Endothelial cell of umbilical vein (primary cell): ENCODE results near the gene ZNF792. TPM values are rescaled to one million over a fixed set of nuclear protein-coding genes. Genes with fewer than 3 reads are reported as not detected.

ENCODE experiments used
- BruUV-seq: library from RNA; stranded (reverse); fragments of 400-500 nt; replicated peaks from 2 replicates; lab custom pipeline; 2021; lab: Mats Ljungman, UMichigan
- CTCF ChIA-PET: fragments of 300-600, 350-600 bp; sonication (Branson Sonifier 250); formaldehyde crosslinking; loops from one replicate; lab custom pipeline; 2021; ENCODE audit warnings: antibody characterized with exemption, inconsistent platforms; lab: Charles Lee
- POLR2A ChIA-PET: fragments of 300-600, 350-600 bp; sonication (Branson Sonifier 250); formaldehyde crosslinking; loops from one replicate; lab custom pipeline; 2021; ENCODE audit warnings: antibody characterized with exemption, inconsistent platforms; lab: Charles Lee
- DNase-seq: peaks from one replicate; pipeline ENCODE4 v3.0.0-alpha.2; 2011; ENCODE audit warnings: low read depth, low spot score
- FAIRE-seq: peaks from 2 replicates; lab custom pipeline; 2011; peaks lifted over from hg19 to GRCh38; lab: Jason Lieb, UNC
- H2AFZ ChIP-seq: 2 replicates; pipeline ENCODE4 v1.6.0; 2012; ENCODE audit warnings: low read depth, low read length, control low read depth, inconsistent platforms
- H3K27ac ChIP-seq: 2 replicates; pipeline ENCODE4 v1.5.1; 2011; ENCODE audit warnings: low read depth, mild to moderate bottlenecking, control low read depth, low read length, moderate library complexity; ENCODE audit not compliant: insufficient read depth
- H3K27me3 ChIP-seq, 2 experiments: 2 replicates each; pipeline versions ENCODE4 v1.6.0 to v1.6.1; 2011; ENCODE audit warnings: low read length in 2 of 2, mixed read lengths in 1 of 2; ENCODE audit not compliant: control insufficient read depth in 2 of 2, insufficient read depth in 2 of 2
- H3K36me3 ChIP-seq, 2 experiments: 2 replicates in 1 of 2; 3 replicates in 1 of 2; pipeline ENCODE4 v1.5.1; 2011; ENCODE audit warnings: low read length in 2 of 2, mild to moderate bottlenecking in 1 of 2, moderate library complexity in 1 of 2; ENCODE audit not compliant: control insufficient read depth in 2 of 2, insufficient read depth in 2 of 2; ENCODE audit errors: extremely low read depth in 1 of 2
- H3K4me1 ChIP-seq: 3 replicates; pipeline ENCODE4 v1.5.1; 2011; ENCODE audit warnings: mild to moderate bottlenecking, low read length; ENCODE audit not compliant: control insufficient read depth, insufficient read depth; ENCODE audit errors: extremely low read depth
- H3K4me2 ChIP-seq: 2 replicates; pipeline ENCODE4 v1.6.1; 2011; ENCODE audit warnings: low read length, control low read depth, mixed read lengths; ENCODE audit not compliant: insufficient read depth
- H3K4me3 ChIP-seq, 3 experiments: fragments of 200-600 bp in 1 of 3; sonication (generic), shearing (Covaris generic) in 1 of 3; replicated peaks in 1 of 3; 2 replicates each; pipeline ENCODE4 v1.5.1; 2011 to 2016; ENCODE audit warnings: control low read depth in 3 of 3, low read length in 3 of 3, mild to moderate bottlenecking in 2 of 3, inconsistent platforms in 1 of 3, low read depth in 1 of 3, moderate library complexity in 1 of 3; ENCODE audit not compliant: insufficient read depth in 1 of 3
- H3K79me2 ChIP-seq: 2 replicates; pipeline ENCODE4 v1.6.0; 2012; ENCODE audit warnings: low read length, inconsistent platforms; ENCODE audit not compliant: control insufficient read depth, insufficient read depth
- H3K9ac ChIP-seq: replicated peaks from 2 replicates; pipeline ENCODE3; 2011; ENCODE audit warnings: low read length, control low read depth; ENCODE audit not compliant: insufficient read depth; ENCODE audit errors: extremely low read depth
- H3K9me1 ChIP-seq: replicated peaks from 3 replicates; pipeline ENCODE4 v1.6.0; 2011; ENCODE audit warnings: mild to moderate bottlenecking, low read length; ENCODE audit not compliant: control insufficient read depth, insufficient read depth; ENCODE audit errors: extremely low read depth
- H3K9me3 ChIP-seq: replicated peaks from 2 replicates; pipeline ENCODE4 v1.5.1; 2012; ENCODE audit warnings: low read length, inconsistent platforms; ENCODE audit not compliant: control insufficient read depth, insufficient read depth
- H4K20me1 ChIP-seq: replicated peaks from 2 replicates; pipeline ENCODE3; 2011; ENCODE audit warnings: mild to moderate bottlenecking, low read length; ENCODE audit not compliant: control insufficient read depth, insufficient read depth; ENCODE audit errors: extremely low read depth
- CTCF ChIP-seq, 2 donors: IDR thresholded peaks; 1 replicate in 1 of 2; 2 replicates in 1 of 2; pipeline ENCODE4 v1.5.1; 2011; ENCODE audit warnings: low read length in 2 of 2, mild to moderate bottlenecking in 2 of 2, moderate library complexity in 2 of 2, control low read depth in 1 of 2, inconsistent platforms in 1 of 2, low read depth in 1 of 2; ENCODE audit not compliant: insufficient read depth in 1 of 2; ENCODE audit errors: extremely low read depth in 1 of 2
- EZH2 ChIP-seq: IDR thresholded peaks from 2 replicates; pipeline ENCODE4 v1.6.1; 2012; ENCODE audit warnings: borderline replicate concordance, low read depth, mild to moderate bottlenecking, moderate library complexity, low read length, inconsistent platforms; ENCODE audit not compliant: severe bottlenecking
- FOS ChIP-seq: IDR thresholded peaks from 2 replicates; pipeline ENCODE4 v1.6.1; 2011; ENCODE audit warnings: mild to moderate bottlenecking, low read length, moderate library complexity, borderline replicate concordance; ENCODE audit not compliant: insufficient read depth
- GATA2 ChIP-seq: IDR thresholded peaks from 2 replicates; pipeline ENCODE4 v1.7.0; 2011; ENCODE audit warnings: low read depth, mild to moderate bottlenecking, moderate library complexity, mixed read lengths, low read length; ENCODE audit not compliant: insufficient read length, insufficient read depth
- JUN ChIP-seq: IDR thresholded peaks from 2 replicates; pipeline ENCODE4 v1.6.1; 2011; ENCODE audit warnings: borderline replicate concordance, low read depth; ENCODE audit not compliant: insufficient read length, insufficient read depth
- MAX ChIP-seq: IDR thresholded peaks from 2 replicates; pipeline ENCODE4 v1.6.1; 2011; ENCODE audit not compliant: insufficient read depth, insufficient read length
- MYC ChIP-seq: IDR thresholded peaks from one replicate; pipeline ENCODE4 v1.6.1; 2011; ENCODE audit warnings: mild to moderate bottlenecking, low read depth, low read length
- POLR2A ChIP-seq: IDR thresholded peaks from 2 replicates; pipeline ENCODE4 v1.6.1; 2012; ENCODE audit warnings: low read depth, mild to moderate bottlenecking, control low read depth, low read length
- POLR2AphosphoS5 ChIP-seq: IDR thresholded peaks from 2 replicates; pipeline ENCODE4 v1.6.1; 2012; ENCODE audit warnings: low read depth, mild to moderate bottlenecking, control low read depth, low read length, moderate library complexity; ENCODE audit not compliant: insufficient read depth
- dilution Hi-C: fragments of 300-500 bp; cut with MboI; formaldehyde crosslinking; loops from one replicate; pipeline ENCODE4 v1.15.0; 2019; ENCODE audit warnings: low sequenced_read_pairs; ENCODE audit not compliant: extremely low pct_ligation_motif_present
- intact Hi-C: fragments of 100-400 bp; cut with micrococcal nuclease; formaldehyde crosslinking; loops from one replicate; pipeline ENCODE4 v1.10.0; 2022
- polyA plus RNA-seq, 4 experiments: library from polyadenylated mRNA; depleted of rRNA in 3 of 4; stranded (reverse) in 3 of 4; unstranded in 1 of 4; fragments of >200 nt; gene quantifications; 2 replicates each; pipeline versions ENCODE4 v1.2.1 to v1.2.3, GENCODE V29; 2011 to 2012; ENCODE audit warnings: missing spikeins in 1 of 4
- total RNA-seq: library from RNA; stranded (reverse); gene quantifications from 2 replicates; pipeline ENCODE4 v1.2.3, GENCODE V29; 2021

Gene ZNF792
- total and polyA plus RNA-seq, 2 donors (not counting 3 experiments of a cell fraction or from before 2014, with no cell fraction given), result 11.3 to 19.8 TPM

- Histone ChIP-seq H3K79me2 (peaks cover 44% of the 10 kb centered on the region), H3K9ac (no peak overlapping the region), H3K9me3 (no peaks in the 10 kb centered on the region), H4K20me1 (no peaks in the 10 kb centered on the region), H3K4me1 (peaks cover 60% of the 10 kb centered on the region), H3K9me1 (no peaks in the 10 kb centered on the region), H3K4me2 (no peak overlapping the region), H3K27me3 (no peaks in the 10 kb centered on the region), H2AFZ (no peak overlapping the region), H3K27ac (no peak overlapping the region), H3K4me3 (peak overlapping the region in 2 of 3 experiments; percentile 75 to 83), H3K36me3 (peaks cover 1 to 4% of the 10 kb centered on the region in 2 experiments)
- BruUV-seq, result no TSS peak
- TF ChIP-seq JUN (no peak), EZH2 (no peak), CTCF (IDR thresholded peaks at IDR 0.05; ENCODE audit: extremely low read depth in 1 of 2, insufficient read depth in 1 of 2, low read depth in 1 of 2, low read length in 2 of 2) (no peak), GATA2 (no peak), MAX (no peak), POLR2AphosphoS5 (no peak), POLR2A (no peak), MYC (no peak), FOS (no peak)
- dilution Hi-C loops, result no loop called here
- POLR2A ChIA-PET, result interaction anchor here (1.3 kb wide), 1 partner anchor 14 kb away, joined by 3 read pairs; no protein-coding TSS in a partner anchor
- intact Hi-C loops, result loop anchor here (1.0 to 10.0 kb wide), 3 partner anchors 27 to 75 kb away; partner anchors contain the start of gene ZNF30
- FAIRE-seq, result no peak
- DNase-seq, result no peak
- CTCF ChIA-PET, result interaction anchor here (0.8 to 4.4 kb wide), 4 partner anchors 10 to 27 kb away, joined by 3 to 40 read pairs (median 10); no protein-coding TSS in a partner anchor
These were observed 36.3 kb upstream of the ZNF792 start for GRCh38 chr19:35000338-35000646.
